ENCODE results near the gene KIFBP. TPM values are rescaled to one million over a fixed set of nuclear protein-coding genes. Genes with fewer than 3 reads are reported as not detected.

Gene KIFBP
- total and polyA plus RNA-seq, 2 of the 13 experiments (the other 11 are each of a cell fraction or from before 2014, with no cell fraction given): 13.0 to 21.9 TPM

- 0 out of 2 replicates have a peak, but pooled peaks have one; percentile 30 for TF ChIP-seq ZNF503 (CRISPR knock-in tag; IDR thresholded peaks at IDR 0.05)
- peak; percentile 63 for TF ChIP-seq UBTF (CRISPR knock-in tag; IDR thresholded peaks at IDR 0.05)
- 0 out of 2 replicates have a peak, but pooled peaks have one; percentile 31 for TF ChIP-seq ZNF3 (CRISPR knock-in tag; IDR thresholded peaks at IDR 0.05)
- TF ChIP-seq CTCF (CRISPR knock-in tag; IDR thresholded peaks at IDR 0.05): peak; percentile 73
- peak; percentile 80; the same call in 1 of the 2 replicates for TF ChIP-seq SRY (CRISPR knock-in tag; IDR thresholded peaks at IDR 0.05)
- peak; percentile 88 for TF ChIP-seq GABPA (IDR thresholded peaks at IDR 0.05; ENCODE audit: low read depth, low read length)
- TF ChIP-seq GABPA (CRISPR knock-in tag; IDR thresholded peaks at IDR 0.05; ENCODE audit: low read depth): peak; percentile 99
- peak; percentile 59; the same call in 1 of the 2 replicates for TF ChIP-seq E2F5 (CRISPR knock-in tag; conservative IDR thresholded peaks at IDR 0.05)
- TF ChIP-seq RXRB (CRISPR knock-in tag; IDR thresholded peaks at IDR 0.05; ENCODE audit: borderline replicate concordance): peak; percentile 65
- peak; percentile 58; the same call in 1 of the 2 replicates for TF ChIP-seq ZNF446 (CRISPR knock-in tag; IDR thresholded peaks at IDR 0.05)
- TF ChIP-seq ZNF280D (CRISPR knock-in tag; IDR thresholded peaks at IDR 0.05): peak; percentile 51; the same call in 1 of the 2 replicates
- TF ChIP-seq CAMTA2 (CRISPR knock-in tag; IDR thresholded peaks at IDR 0.05; ENCODE audit: borderline replicate concordance): peak; percentile 55
- peak; percentile 97 for TF ChIP-seq SIN3B (IDR thresholded peaks at IDR 0.05; ENCODE audit: low read length)
- 0 out of 2 replicates have a peak, but pooled peaks have one; percentile 57 for TF ChIP-seq ZNF564 (CRISPR knock-in tag; IDR thresholded peaks at IDR 0.05)
- TF ChIP-seq E2F1 (CRISPR knock-in tag; IDR thresholded peaks at IDR 0.05): no peak; the same call in 1 of the 2 replicates
- TF ChIP-seq ZKSCAN1 (IDR thresholded peaks at IDR 0.05; ENCODE audit: low read length): no peak
Measured at GRCh38 chr10:68955832-68956532, 32.6 kb upstream of the KIFBP start, which contains the start of gene DDX21 (continued).
